Fibroblast of lung (primary cell): ENCODE results near the gene TMEM63C. TPM values are rescaled to one million over a fixed set of nuclear protein-coding genes. Genes with fewer than 3 reads are reported as not detected.

ENCODE experiments used
- DNase-seq, 2 donors: peaks; one replicate each; pipeline versions ENCODE4 v3.0.0 to v3.0.0-alpha.2; 2010; ENCODE audit warnings: low read depth in 2 of 2
- H2AFZ ChIP-seq: 2 replicates; pipeline ENCODE4 v1.5.1; 2012; ENCODE audit warnings: low read length, control low read depth, inconsistent platforms
- H3K27ac ChIP-seq: 2 replicates; pipeline ENCODE4 v1.5.1; 2011; ENCODE audit warnings: low read length, control low read depth; ENCODE audit not compliant: insufficient read depth
- H3K27me3 ChIP-seq: 2 replicates; pipeline ENCODE4 v1.5.1; 2011; ENCODE audit warnings: mild to moderate bottlenecking, low read length; ENCODE audit not compliant: control insufficient read depth, insufficient read depth
- H3K36me3 ChIP-seq: 2 replicates; pipeline ENCODE4 v1.5.1; 2011; ENCODE audit warnings: low read length; ENCODE audit not compliant: control insufficient read depth, insufficient read depth
- H3K4me1 ChIP-seq: 2 replicates; pipeline ENCODE4 v1.5.1; 2011; ENCODE audit warnings: low read length; ENCODE audit not compliant: control insufficient read depth, insufficient read depth; ENCODE audit errors: extremely low read depth
- H3K4me2 ChIP-seq: 2 replicates; pipeline ENCODE4 v1.5.1; 2011; ENCODE audit warnings: low read length, control low read depth; ENCODE audit not compliant: insufficient read depth; ENCODE audit errors: extremely low read depth
- H3K4me3 ChIP-seq, 4 experiments: fragments of 200-600 bp in 1 of 4; sonication (generic) in 1 of 4; replicated peaks in 1 of 4; 2 replicates each; pipeline ENCODE4 v1.5.1; 2011 to 2016; ENCODE audit warnings: low read length in 4 of 4, low read depth in 3 of 4, mild to moderate bottlenecking in 3 of 4, control low read depth in 2 of 4, inconsistent platforms in 1 of 4, mixed read lengths in 1 of 4; ENCODE audit not compliant: insufficient read depth in 1 of 4; ENCODE audit errors: control extremely low read depth in 1 of 4
- H3K79me2 ChIP-seq: 2 replicates; pipeline ENCODE4 v1.5.1; 2012; ENCODE audit warnings: mild to moderate bottlenecking, low read length, inconsistent platforms; ENCODE audit not compliant: control insufficient read depth, insufficient read depth
- H3K9ac ChIP-seq: 2 replicates; pipeline ENCODE4 v1.5.1; 2011; ENCODE audit warnings: mild to moderate bottlenecking, low read length, control low read depth; ENCODE audit not compliant: insufficient read depth
- H3K9me3 ChIP-seq: 2 replicates; pipeline ENCODE4 v1.5.1; 2012; ENCODE audit warnings: low read depth, low read length; ENCODE audit not compliant: control insufficient read depth, insufficient read depth
- H4K20me1 ChIP-seq: 2 replicates; pipeline ENCODE4 v1.5.1; 2011; ENCODE audit warnings: low read length; ENCODE audit not compliant: control insufficient read depth, insufficient read depth; ENCODE audit errors: extremely low read depth
- EZH2 ChIP-seq: IDR thresholded peaks from 2 replicates; pipeline ENCODE4 v1.5.1; 2012; ENCODE audit warnings: low read length, control low read depth, mild to moderate bottlenecking; ENCODE audit errors: missing control alignments
- polyA plus RNA-seq, 2 donors: library from polyadenylated mRNA; depleted of rRNA in 1 of 2; stranded (reverse) in 1 of 2; unstranded in 1 of 2; fragments of >200 nt; gene quantifications; 2 replicates each; pipeline ENCODE4 v1.2.1, GENCODE V29; 2011 to 2012; ENCODE audit warnings: missing spikeins in 1 of 2
- total RNA-seq: library from RNA; depleted of rRNA; stranded (reverse); fragments of >200 nt; gene quantifications from 2 replicates; pipeline ENCODE4 v1.2.1, GENCODE V29; 2014
- TF ChIP-seq, protein P1 (sequence below), 2 donors: IDR thresholded peaks in 1 of 2; conservative IDR thresholded peaks in 1 of 2; 1 replicate in 1 of 2; 2 replicates in 1 of 2; pipeline ENCODE4 v1.5.1; 2011 to 2012; ENCODE audit warnings: low read length in 2 of 2, control low read depth in 1 of 2, inconsistent platforms in 1 of 2, low read depth in 1 of 2, mild to moderate bottlenecking in 1 of 2

TMEM63C gene
- total and polyA plus RNA-seq, 2 donors (not counting 1 experiment from before 2014, with no cell fraction given): 0.66 TPM; not detected in 1

DNA sequence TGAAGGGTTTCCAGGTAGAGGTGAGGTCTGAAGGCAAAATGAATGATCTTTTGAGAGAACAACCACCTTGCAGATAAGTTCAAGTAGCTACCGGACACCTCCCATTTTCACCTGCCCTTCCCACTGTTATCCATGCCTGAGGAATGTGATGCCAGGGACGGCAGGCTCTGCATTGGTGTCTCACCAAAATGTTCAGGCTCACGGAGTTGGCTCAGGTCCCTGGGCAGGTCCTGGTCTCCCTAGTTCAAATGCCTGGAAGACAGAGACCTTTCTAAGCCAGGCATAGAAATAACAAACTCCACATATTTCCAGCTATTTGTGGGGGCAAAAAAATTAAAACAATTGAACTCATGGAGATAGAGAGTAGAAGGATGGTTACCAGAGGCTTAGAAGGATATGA lies 36.0 kb downstream of the TMEM63C start:
- no peaks in the 10 kb centered on the region for H3K9me3 ChIP-seq
- no peak overlapping the region for H3K9ac ChIP-seq
- H2AFZ ChIP-seq: no peak overlapping the region
- no peaks in the 10 kb centered on the region for H3K4me1 ChIP-seq
- no peak overlapping the region for H3K4me2 ChIP-seq
- TF ChIP-seq, protein P1, sequence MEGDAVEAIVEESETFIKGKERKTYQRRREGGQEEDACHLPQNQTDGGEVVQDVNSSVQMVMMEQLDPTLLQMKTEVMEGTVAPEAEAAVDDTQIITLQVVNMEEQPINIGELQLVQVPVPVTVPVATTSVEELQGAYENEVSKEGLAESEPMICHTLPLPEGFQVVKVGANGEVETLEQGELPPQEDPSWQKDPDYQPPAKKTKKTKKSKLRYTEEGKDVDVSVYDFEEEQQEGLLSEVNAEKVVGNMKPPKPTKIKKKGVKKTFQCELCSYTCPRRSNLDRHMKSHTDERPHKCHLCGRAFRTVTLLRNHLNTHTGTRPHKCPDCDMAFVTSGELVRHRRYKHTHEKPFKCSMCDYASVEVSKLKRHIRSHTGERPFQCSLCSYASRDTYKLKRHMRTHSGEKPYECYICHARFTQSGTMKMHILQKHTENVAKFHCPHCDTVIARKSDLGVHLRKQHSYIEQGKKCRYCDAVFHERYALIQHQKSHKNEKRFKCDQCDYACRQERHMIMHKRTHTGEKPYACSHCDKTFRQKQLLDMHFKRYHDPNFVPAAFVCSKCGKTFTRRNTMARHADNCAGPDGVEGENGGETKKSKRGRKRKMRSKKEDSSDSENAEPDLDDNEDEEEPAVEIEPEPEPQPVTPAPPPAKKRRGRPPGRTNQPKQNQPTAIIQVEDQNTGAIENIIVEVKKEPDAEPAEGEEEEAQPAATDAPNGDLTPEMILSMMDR (conservative IDR thresholded peaks at IDR 0.05 in 1 of 2, IDR thresholded peaks at IDR 0.05 in 1 of 2; ENCODE audit: low read depth in 1 of 2, low read length in 2 of 2): no peak
- TF ChIP-seq EZH2: no peak
- no peaks in the 10 kb centered on the region for H3K27me3 ChIP-seq
- no peak for DNase-seq
- H3K36me3 ChIP-seq: no peaks in the 10 kb centered on the region
- no peaks in the 10 kb centered on the region for H3K79me2 ChIP-seq
- H4K20me1 ChIP-seq: no peaks in the 10 kb centered on the region
- no peak overlapping the region for H3K4me3 ChIP-seq
- no peak overlapping the region for H3K27ac ChIP-seq

DNA sequence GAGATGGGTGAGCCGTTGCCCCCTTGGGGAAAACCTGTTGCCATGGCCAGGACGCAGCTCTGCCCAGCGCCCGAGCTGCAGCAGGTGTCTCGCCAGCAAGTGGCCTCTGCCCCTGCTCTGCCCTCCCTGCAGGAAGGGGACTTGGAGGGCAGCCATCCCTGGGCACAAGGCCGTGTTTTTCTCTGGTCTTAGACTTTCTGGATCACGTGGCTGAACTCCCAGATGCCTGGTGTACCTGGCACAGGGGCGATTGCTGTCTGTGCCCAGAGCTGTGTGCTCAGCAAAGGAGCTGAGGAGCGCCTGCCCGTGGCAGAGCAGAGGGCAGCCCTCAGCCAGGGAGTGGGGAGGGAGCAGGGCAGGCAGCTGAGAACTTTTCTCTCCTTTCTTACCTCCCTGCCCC lies 38.0 kb downstream of the TMEM63C start:
- Histone ChIP-seq H3K9me3 (no peaks in the 10 kb centered on the region), H3K27me3 (no peaks in the 10 kb centered on the region), H3K79me2 (no peaks in the 10 kb centered on the region), H3K4me3 (no peak overlapping the region), H4K20me1 (no peaks in the 10 kb centered on the region), H3K9ac (no peak overlapping the region), H3K36me3 (no peaks in the 10 kb centered on the region), H3K4me2 (no peak overlapping the region), H3K4me1 (no peaks in the 10 kb centered on the region), H2AFZ (no peak overlapping the region), H3K27ac (no peak overlapping the region)
- TF ChIP-seq, protein P1 (conservative IDR thresholded peaks at IDR 0.05 in 1 of 2, IDR thresholded peaks at IDR 0.05 in 1 of 2; ENCODE audit: low read depth in 1 of 2, low read length in 2 of 2): no peak
- TF ChIP-seq EZH2: no peak
- DNase-seq: no peak

DNA sequence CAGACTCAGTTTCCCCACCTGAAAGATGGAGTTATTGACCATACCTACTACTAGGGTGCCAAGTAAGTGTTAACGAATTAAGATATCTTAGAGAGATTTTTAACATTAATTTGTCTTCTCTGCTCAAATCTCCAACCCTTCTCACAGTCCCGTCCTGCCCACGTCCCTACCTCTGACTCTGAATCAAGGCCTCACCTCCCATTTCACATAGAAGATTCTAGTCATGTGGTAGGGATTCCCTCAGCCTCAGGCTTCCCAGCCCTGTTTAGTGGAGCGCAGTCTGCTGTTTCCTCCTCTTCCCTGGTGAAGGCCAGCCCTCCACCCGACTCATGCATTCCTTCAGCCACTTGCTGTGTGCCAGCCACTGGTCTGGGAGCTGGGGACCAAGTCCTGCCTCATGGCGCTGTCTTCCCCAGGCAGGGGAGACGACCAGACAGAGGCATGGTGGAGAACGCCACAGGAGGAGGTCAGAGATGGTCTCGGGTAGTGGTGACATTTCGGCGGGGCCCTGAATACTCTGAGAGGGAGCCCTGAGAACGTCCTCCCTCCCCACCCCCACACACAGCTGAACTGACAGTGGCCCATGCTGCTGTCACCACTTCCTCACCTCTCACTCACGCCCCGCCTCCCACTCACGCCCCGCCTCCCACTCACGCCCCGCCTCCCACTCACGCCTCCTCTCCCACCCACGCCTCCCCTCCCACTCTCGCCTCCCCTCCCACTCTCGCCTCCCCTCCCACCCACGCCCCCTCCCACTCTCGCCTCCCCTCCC lies 38.8 kb downstream of the TMEM63C start:
- Histone ChIP-seq H3K9ac (no peak overlapping the region), H3K9me3 (no peaks in the 10 kb centered on the region), H3K79me2 (no peaks in the 10 kb centered on the region), H3K27me3 (no peaks in the 10 kb centered on the region), H3K4me2 (no peak overlapping the region), H3K4me3 (no peak overlapping the region), H3K4me1 (no peaks in the 10 kb centered on the region), H2AFZ (no peak overlapping the region), H4K20me1 (no peaks in the 10 kb centered on the region), H3K36me3 (no peaks in the 10 kb centered on the region), H3K27ac (no peak overlapping the region)
- DNase-seq: no peak
- TF ChIP-seq, protein P1 (conservative IDR thresholded peaks at IDR 0.05 in 1 of 2, IDR thresholded peaks at IDR 0.05 in 1 of 2; ENCODE audit: low read depth in 1 of 2, low read length in 2 of 2): no peak
- TF ChIP-seq EZH2: no peak
